Activated CD4-positive, alpha-beta T cell treated with anti-CD3 and anti-CD28 coated beads, Interleukin-2, Interleukin-4, amounts not matched to agents 100 ng/mL and 50 ng/mL, durations not matched to agents 16 hours and 8 hours (primary cell): ENCODE results near the gene BICD2.
"Not testable (repeated sequence)": the region's sequence is repeated elsewhere in the genome, so short reads cannot be mapped to it uniquely, and the experiment has no call there.

ENCODE experiments used
- DNase-seq: peaks from one replicate; pipeline ENCODE4 v3.0.0-alpha.2; 2020; ENCODE audit warnings: low spot score

Gene BICD2

GRCh38 chr9:92764381-92764987 is at the start of gene BICD2:
Gene BICD2, minus strand, starts transcription at chr9:92764833. Its CDS starts 89 bp downstream, at chr9:92764744.
- DNase-seq, result no peak

DNA sequence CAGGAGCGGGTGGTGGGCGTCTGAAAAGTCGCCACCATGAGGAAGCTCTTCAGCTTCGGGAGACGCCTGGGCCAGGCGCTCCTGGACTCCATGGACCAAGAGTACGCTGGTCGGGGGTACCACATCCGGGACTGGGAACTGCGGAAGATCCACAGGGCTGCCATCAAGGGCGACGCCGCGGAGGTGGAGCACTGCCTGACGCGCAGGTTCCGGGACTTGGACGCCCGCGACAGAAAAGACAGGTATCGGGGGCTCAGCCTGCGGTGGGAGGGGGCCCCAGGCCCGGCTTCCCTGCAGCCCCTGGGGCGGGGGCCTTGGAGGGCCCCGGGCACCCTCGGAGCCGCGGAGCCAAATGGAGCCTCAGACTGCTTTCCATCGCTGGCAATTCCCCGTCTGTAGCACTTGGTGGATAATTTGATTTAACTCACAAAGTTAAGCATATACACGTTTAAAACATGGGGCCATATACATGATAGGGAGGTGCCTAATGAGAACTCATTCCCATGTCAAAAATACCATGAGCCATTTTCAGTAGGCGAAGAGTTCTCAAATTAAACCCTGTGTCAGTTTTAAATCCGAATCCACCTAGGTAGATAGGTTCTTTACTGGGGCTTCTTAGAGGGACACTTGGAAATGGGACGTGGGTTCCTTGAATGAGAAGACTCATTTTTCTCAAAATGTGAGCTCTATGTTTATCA is 45.1 kb upstream of the BICD2 start:
- not testable (repeated sequence) for DNase-seq

DNA sequence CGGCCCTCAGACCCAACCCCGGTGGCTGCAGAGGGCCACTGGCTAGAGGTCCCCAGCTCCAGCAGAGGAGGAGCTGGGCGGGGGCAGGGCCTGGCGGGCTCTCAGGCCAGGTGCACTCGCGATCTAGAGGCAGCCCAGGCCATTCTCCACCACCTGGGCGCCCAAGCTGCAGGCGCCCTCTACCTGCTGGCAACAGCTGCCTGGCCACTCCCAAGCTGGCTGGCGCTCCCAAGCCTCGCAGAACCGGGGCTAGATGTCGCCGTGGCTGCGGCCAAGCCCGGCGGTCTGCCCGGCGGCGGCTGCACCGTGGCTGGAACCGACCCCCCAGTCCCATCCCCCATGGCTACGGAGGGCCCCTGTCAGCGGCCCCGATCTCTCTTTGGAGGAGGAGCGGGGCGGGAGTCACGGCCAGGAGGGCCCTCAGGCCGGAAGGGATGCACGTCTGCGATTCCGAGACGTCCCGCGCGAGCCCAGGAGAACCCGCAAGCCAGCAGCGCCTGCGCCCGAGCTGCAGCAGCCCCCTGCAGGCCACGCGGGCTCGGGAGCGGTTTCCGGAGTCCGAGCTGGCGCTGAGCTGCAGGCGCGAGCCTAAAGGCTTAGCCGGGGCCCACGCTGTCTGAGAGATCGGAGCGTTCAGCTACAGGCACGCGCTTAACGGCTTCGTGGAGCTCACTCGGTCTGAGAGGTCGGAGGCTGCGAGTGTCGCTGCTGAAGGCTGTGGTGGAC is 44.3 kb upstream of the BICD2 start:
- peak; percentile 23 for DNase-seq

GRCh38 chr9:92807757-92808725 is 43.4 kb upstream of the BICD2 start:
- no peak for DNase-seq

GRCh38 chr9:92807031-92807756 is 42.6 kb upstream of the BICD2 start:
- DNase-seq, result no peak

DNA sequence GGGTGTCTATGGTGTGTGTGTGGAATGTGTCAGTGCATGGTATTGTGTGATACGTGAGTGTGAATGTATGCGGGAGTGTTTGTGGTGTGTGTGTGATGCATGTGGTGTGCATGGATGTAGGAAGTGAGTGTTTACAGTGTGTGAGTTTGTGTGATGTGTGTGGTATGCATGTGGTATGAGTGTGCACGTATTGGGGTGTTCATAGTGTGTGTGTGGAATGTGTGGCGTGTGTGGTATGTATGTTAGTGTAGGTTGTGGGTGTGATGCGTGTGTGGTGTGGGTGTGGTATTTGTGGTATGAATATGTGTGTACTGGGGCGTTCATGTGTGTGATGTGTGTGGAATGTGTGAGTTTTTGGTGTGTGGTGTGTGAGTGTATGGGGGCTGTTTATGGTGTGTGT is 40.1 kb upstream of the BICD2 start:
- no peak for DNase-seq

DNA sequence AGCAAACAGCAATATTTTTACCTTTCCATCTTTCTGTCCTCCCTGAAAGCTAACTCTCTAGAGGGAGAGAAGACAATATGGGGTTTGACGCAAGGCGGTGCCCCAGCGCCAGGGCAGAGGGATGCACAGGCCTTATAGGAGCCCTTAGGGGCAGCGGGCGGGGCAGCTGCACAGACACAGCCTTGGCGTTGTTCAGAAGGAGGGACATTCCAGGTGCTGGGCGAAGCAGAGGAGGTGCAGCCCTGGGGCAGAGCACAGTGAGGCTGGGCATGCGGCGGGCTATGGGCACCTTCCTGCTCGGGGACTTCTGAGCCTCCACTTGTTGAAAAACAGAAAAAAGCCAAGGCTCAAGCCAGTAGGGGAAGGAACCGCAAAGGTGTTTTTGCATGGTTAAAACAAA is 33.7 kb upstream of the BICD2 start:
- no peak for DNase-seq

GRCh38 chr9:92796337-92796804 is 31.7 kb upstream of the BICD2 start:
- not testable (repeated sequence) for DNase-seq

- DNase-seq, result no peak
These were observed 31.1 kb upstream of the BICD2 start for GRCh38 chr9:92795598-92796336.

DNA sequence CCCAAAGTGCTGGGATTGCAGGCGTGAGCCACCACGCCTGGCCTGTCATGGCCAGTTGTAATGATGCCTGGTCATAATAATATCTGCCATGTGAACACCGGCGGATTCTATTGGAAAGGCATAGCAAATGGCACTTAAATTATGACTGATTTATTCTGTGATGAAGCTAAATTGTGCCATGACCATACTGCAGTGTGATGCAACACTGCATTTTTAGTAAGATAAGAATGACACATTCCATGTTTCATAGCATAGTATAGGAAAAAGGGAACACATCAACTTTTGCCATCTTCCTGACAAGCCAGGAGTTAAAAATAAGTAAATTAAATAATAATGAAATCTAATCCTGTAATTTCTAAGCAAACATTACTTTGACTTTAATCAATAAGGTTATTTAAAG is 30.4 kb upstream of the BICD2 start:
- DNase-seq, result no peak

DNA sequence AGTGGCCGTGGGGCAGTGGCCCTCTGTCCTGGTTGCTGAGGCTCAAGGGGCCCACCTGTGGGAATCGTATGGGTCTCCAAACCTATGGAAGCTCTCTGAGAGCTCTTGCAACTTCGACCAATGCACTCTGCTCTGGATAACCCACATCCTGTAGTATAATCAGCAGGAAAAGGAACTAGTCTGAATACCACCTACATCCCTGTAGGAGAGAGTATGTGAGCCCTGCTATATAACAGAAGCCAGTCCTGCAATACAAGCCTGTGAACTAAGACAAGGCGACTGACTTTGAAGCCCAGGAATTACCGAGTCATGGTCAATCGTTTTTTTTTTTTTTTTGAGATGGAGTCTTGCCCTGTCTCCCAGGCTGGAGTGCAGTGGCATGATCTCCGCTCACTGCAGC is 29.8 kb upstream of the BICD2 start:
- DNase-seq, result no peak

- peak; percentile 65 for DNase-seq
These were observed 26.2 kb upstream of the BICD2 start for GRCh38 chr9:92790542-92791527.

DNA sequence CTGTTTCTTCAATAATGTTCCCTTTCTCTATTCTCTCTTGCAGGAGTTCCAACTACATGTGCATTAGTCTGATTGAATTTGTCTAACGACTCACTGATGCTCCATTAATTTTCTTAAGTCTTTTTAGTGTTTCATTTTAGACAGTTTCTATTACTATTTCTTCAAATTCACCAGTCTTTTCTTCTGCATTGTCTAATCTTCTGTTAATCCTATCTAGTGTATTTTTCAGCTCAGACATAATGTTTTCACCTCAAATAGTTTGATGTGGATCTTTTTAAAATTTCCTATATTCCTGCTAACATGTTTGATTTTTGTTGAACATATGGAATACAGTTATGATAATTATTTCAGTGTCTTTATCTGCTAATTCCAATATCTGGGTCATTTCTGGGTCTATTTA is 21.7 kb upstream of the BICD2 start:
- DNase-seq, result no peak

DNA sequence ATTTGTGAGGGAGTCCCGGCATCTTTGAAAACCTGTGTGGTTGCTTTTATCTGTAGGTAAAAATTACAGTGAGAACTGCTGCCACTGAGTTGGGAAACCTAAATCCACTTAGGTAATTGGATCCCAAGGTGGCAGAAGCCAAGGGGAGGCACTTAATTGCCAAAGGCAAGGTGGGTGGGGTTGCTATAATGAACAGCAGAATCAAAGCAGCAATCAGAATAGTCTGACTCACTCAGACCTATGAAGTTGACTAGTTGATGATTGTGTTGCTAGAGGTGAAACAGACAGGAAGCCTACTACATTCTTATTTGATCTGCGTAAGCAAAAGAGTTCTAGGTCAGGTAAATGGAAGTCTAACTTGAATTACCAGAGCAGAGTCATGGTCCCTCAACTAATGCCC is 17.3 kb upstream of the BICD2 start:
- no peak for DNase-seq

- no peak for DNase-seq
These were observed 15.6 kb upstream of the BICD2 start for GRCh38 chr9:92780206-92780605.

- DNase-seq, result no peak
These were observed 10.8 kb upstream of the BICD2 start for GRCh38 chr9:92775466-92775865.

DNA sequence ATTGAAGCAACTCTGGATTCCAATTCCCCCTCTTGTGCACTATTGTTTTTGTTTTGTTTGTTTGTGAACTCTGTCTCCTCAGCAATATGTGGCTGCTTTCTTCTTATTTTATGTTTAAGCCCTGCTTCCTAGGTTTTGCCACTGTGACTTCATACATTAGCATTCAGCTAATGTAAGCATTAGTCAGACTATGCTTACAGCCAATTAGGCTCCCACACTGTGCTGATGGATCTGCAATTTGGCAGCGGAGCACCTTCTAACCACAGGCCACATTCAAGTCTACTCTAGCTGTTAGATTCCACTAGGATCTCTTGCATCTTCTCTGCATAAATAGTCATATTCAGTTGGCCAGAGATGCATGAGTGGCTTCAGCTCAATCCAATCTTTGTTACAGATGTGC is 9.6 kb upstream of the BICD2 start:
- no peak for DNase-seq

DNA sequence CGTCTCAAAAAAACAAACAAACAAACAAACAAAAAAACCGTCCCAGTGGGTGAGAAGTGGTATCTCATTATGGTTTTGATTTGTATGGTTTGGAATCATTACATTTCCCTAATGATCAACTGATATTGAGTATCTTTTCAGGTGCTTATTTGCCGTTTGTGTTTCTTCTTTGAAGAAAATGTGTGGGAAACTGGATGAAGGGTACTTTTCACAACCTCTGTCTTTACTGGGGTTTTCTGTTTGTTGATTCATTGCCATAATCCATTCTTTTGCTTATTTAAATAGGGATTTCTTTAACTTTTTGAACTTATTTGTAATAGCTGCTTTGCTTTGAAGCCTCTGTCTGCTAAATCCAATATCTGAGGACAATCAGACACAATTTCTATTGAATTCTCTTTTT is 9.2 kb upstream of the BICD2 start:
- DNase-seq, result no peak

- no peak for DNase-seq
These were observed 6.7 kb upstream of the BICD2 start for GRCh38 chr9:92771309-92771708.
